ENCODE data around the gene LRIG1. TPM values are rescaled to one million over a fixed set of nuclear protein-coding genes. Genes with fewer than 3 reads are reported as not detected.

The LRIG1 gene
- total RNA-seq, 2 experiments from 2014 or later = 14.7 to 17.1 TPM

- ChIA-PET POLR2A (no interaction called here), CTCF (no interaction called here)
- H3K4me1 Mint-ChIP-seq (ENCODE audit: low read depth) = peaks cover 62% of the 10 kb centered on the region
- ATAC-seq (no peak), DNase-seq (no peak)
- H3K27ac Mint-ChIP-seq = no peak overlapping the region
- no peaks in the 10 kb centered on the region for H3K27me3 Mint-ChIP-seq (ENCODE audit: low read depth)
- H3K36me3 Mint-ChIP-seq (ENCODE audit: low read depth) = peaks cover 11% of the 10 kb centered on the region
- H3K9me3 Mint-ChIP-seq (ENCODE audit: insufficient read depth) = peaks cover 11% of the 10 kb centered on the region
- H3K4me3 Mint-ChIP-seq = no peak overlapping the region
Measured at GRCh38 chr3:66476852-66477381, 23.9 kb downstream of the LRIG1 start.

- ChIA-PET POLR2A (no interaction called here), CTCF (interaction anchor here (1.1 kb wide), 1 partner anchor 16 kb away, joined by 5 read pairs; no protein-coding TSS in a partner anchor)
- H3K4me1 Mint-ChIP-seq (ENCODE audit: low read depth) = peaks cover 53% of the 10 kb centered on the region
- no peak for ATAC-seq
- H3K27ac Mint-ChIP-seq = no peak overlapping the region
- H3K4me3 Mint-ChIP-seq = no peak overlapping the region
- no peaks in the 10 kb centered on the region for H3K27me3 Mint-ChIP-seq (ENCODE audit: low read depth)
- no peak for DNase-seq
- peaks cover 11% of the 10 kb centered on the region for H3K9me3 Mint-ChIP-seq (ENCODE audit: insufficient read depth)
- H3K36me3 Mint-ChIP-seq (ENCODE audit: low read depth) = peaks cover 11% of the 10 kb centered on the region
Measured at GRCh38 chr3:66475386-66476020, 25.3 kb downstream of the LRIG1 start.

GRCh38 chr3:66473692-66474091, 27.1 kb downstream of the LRIG1 start:
- Mint-ChIP-seq H3K36me3 (ENCODE audit: low read depth) (peaks cover 6% of the 10 kb centered on the region), H3K27ac (peak overlapping the region; percentile 65), H3K9me3 (ENCODE audit: insufficient read depth) (no peaks in the 10 kb centered on the region), H3K4me3 (peak overlapping the region; percentile 55), H3K4me1 (ENCODE audit: low read depth) (peaks cover 50% of the 10 kb centered on the region), H3K27me3 (ENCODE audit: low read depth) (no peaks in the 10 kb centered on the region)
- DNase-seq = no peak
- CTCF ChIA-PET = interaction anchor here (1.4 to 2.5 kb wide), 4 partner anchors 7 to 66 kb away, joined by 6 to 17 read pairs (median 6); no protein-coding TSS in a partner anchor
- POLR2A ChIA-PET = interaction anchor here (1.0 kb wide), 2 partner anchors 10 to 17 kb away, joined by 3 to 5 read pairs; no protein-coding TSS in a partner anchor
- ATAC-seq = no peak

- Mint-ChIP-seq H3K36me3 (ENCODE audit: low read depth) (peaks cover 6% of the 10 kb centered on the region), H3K27ac (peak overlapping the region; percentile 65), H3K4me1 (ENCODE audit: low read depth) (peaks cover 48% of the 10 kb centered on the region), H3K9me3 (ENCODE audit: insufficient read depth) (no peaks in the 10 kb centered on the region), H3K27me3 (ENCODE audit: low read depth) (no peaks in the 10 kb centered on the region), H3K4me3 (peak overlapping the region; percentile 55)
- ATAC-seq (no peak), DNase-seq (no peak)
- ChIA-PET CTCF (interaction anchor here (1.4 to 2.5 kb wide), 4 partner anchors 8 to 65 kb away, joined by 6 to 17 read pairs (median 6); no protein-coding TSS in a partner anchor), POLR2A (interaction anchor here (1.0 kb wide), 2 partner anchors 11 to 17 kb away, joined by 3 to 5 read pairs; no protein-coding TSS in a partner anchor)
Measured at GRCh38 chr3:66473181-66473580, 27.6 kb downstream of the LRIG1 start.

GRCh38 chr3:66472313-66473134, 28.3 kb downstream of the LRIG1 start:
- Mint-ChIP-seq H3K27ac (peak overlapping the region; percentile 83), H3K27me3 (ENCODE audit: low read depth) (no peaks in the 10 kb centered on the region), H3K4me1 (ENCODE audit: low read depth) (peaks cover 44% of the 10 kb centered on the region), H3K4me3 (peak overlapping the region; percentile 55), H3K9me3 (ENCODE audit: insufficient read depth) (no peaks in the 10 kb centered on the region), H3K36me3 (ENCODE audit: low read depth) (peaks cover 6% of the 10 kb centered on the region)
- ATAC-seq (peak; percentile 61), DNase-seq (peak; percentile 24)
- ChIA-PET CTCF (interaction anchor here (1.4 to 2.5 kb wide), 4 partner anchors 9 to 65 kb away, joined by 6 to 17 read pairs (median 6); no protein-coding TSS in a partner anchor), POLR2A (interaction anchor here (1.0 to 1.2 kb wide), 3 partner anchors 11 to 18 kb away, joined by 3 to 5 read pairs (median 3); no protein-coding TSS in a partner anchor)

GRCh38 chr3:66470956-66471686, 29.7 kb downstream of the LRIG1 start:
- Mint-ChIP-seq H3K4me1 (ENCODE audit: low read depth) (peaks cover 42% of the 10 kb centered on the region), H3K4me3 (no peak overlapping the region), H3K27ac (no peak overlapping the region), H3K9me3 (ENCODE audit: insufficient read depth) (no peaks in the 10 kb centered on the region), H3K27me3 (ENCODE audit: low read depth) (no peaks in the 10 kb centered on the region), H3K36me3 (ENCODE audit: low read depth) (peaks cover 6% of the 10 kb centered on the region)
- CTCF ChIA-PET = interaction anchor here (0.6 to 2.5 kb wide), 3 partner anchors 10 to 63 kb away, joined by 3 to 7 read pairs (median 3); no protein-coding TSS in a partner anchor
- POLR2A ChIA-PET = interaction anchor here (0.9 to 1.5 kb wide), 5 partner anchors 11 to 28 kb away, joined by 3 to 6 read pairs (median 3); no protein-coding TSS in a partner anchor
- DNase-seq (no peak), ATAC-seq (no peak)

- peaks cover 42% of the 10 kb centered on the region for H3K4me1 Mint-ChIP-seq (ENCODE audit: low read depth)
- DNase-seq (no peak), ATAC-seq (no peak)
- CTCF ChIA-PET = interaction anchor here (2.4 to 3.4 kb wide), 2 partner anchors 20 to 62 kb away, joined by 7 to 24 read pairs; no protein-coding TSS in a partner anchor
- H3K9me3 Mint-ChIP-seq (ENCODE audit: insufficient read depth) = no peaks in the 10 kb centered on the region
- H3K27ac Mint-ChIP-seq = no peak overlapping the region
- POLR2A ChIA-PET = interaction anchor here (0.9 to 1.5 kb wide), 4 partner anchors 12 to 29 kb away, joined by 3 to 6 read pairs (median 3); no protein-coding TSS in a partner anchor
- H3K36me3 Mint-ChIP-seq (ENCODE audit: low read depth) = peaks cover 8% of the 10 kb centered on the region
- no peaks in the 10 kb centered on the region for H3K27me3 Mint-ChIP-seq (ENCODE audit: low read depth)
- H3K4me3 Mint-ChIP-seq = no peak overlapping the region
Measured at GRCh38 chr3:66470285-66470684, 30.5 kb downstream of the LRIG1 start.

GRCh38 chr3:66469220-66469640, 31.6 kb downstream of the LRIG1 start:
- ChIA-PET POLR2A (interaction anchor here (0.9 to 1.5 kb wide), 3 partner anchors 12 to 64 kb away, joined by 3 to 6 read pairs (median 3); no protein-coding TSS in a partner anchor), CTCF (interaction anchor here (0.5 to 3.4 kb wide), 11 partner anchors 10 to 215 kb away, joined by 3 to 24 read pairs (median 4); no protein-coding TSS in a partner anchor)
- Mint-ChIP-seq H3K27me3 (ENCODE audit: low read depth) (no peaks in the 10 kb centered on the region), H3K36me3 (ENCODE audit: low read depth) (peaks cover 8% of the 10 kb centered on the region), H3K4me1 (ENCODE audit: low read depth) (peaks cover 42% of the 10 kb centered on the region), H3K9me3 (ENCODE audit: insufficient read depth) (no peaks in the 10 kb centered on the region), H3K4me3 (no peak overlapping the region), H3K27ac (no peak overlapping the region)
- DNase-seq = no peak
- ATAC-seq = peak; percentile 37

GRCh38 chr3:66467996-66468735, 32.7 kb downstream of the LRIG1 start:
- DNase-seq (no peak), ATAC-seq (no peak)
- H3K36me3 Mint-ChIP-seq (ENCODE audit: low read depth) = peaks cover 8% of the 10 kb centered on the region
- CTCF ChIA-PET = interaction anchor here (0.8 to 3.4 kb wide), 9 partner anchors 11 to 354 kb away, joined by 3 to 24 read pairs (median 6); no protein-coding TSS in a partner anchor
- H3K9me3 Mint-ChIP-seq (ENCODE audit: insufficient read depth) = no peaks in the 10 kb centered on the region
- no peak overlapping the region for H3K4me3 Mint-ChIP-seq
- POLR2A ChIA-PET = interaction anchor here (1.3 to 1.5 kb wide), 2 partner anchors 13 to 18 kb away, joined by 3 to 6 read pairs; no protein-coding TSS in a partner anchor
- H3K27me3 Mint-ChIP-seq (ENCODE audit: low read depth) = no peaks in the 10 kb centered on the region
- no peak overlapping the region for H3K27ac Mint-ChIP-seq
- peaks cover 35% of the 10 kb centered on the region for H3K4me1 Mint-ChIP-seq (ENCODE audit: low read depth)

- POLR2A ChIA-PET = no interaction called here
- no peaks in the 10 kb centered on the region for H3K27me3 Mint-ChIP-seq (ENCODE audit: low read depth)
- no peak overlapping the region for H3K27ac Mint-ChIP-seq
- no peak overlapping the region for H3K4me3 Mint-ChIP-seq
- H3K9me3 Mint-ChIP-seq (ENCODE audit: insufficient read depth) = no peaks in the 10 kb centered on the region
- ATAC-seq = no peak
- CTCF ChIA-PET = interaction anchor here (0.6 to 3.4 kb wide), 4 partner anchors 24 to 356 kb away, joined by 3 to 24 read pairs (median 4); partner anchors contain the start of gene LRIG1
- no peak for DNase-seq
- H3K4me1 Mint-ChIP-seq (ENCODE audit: low read depth) = peaks cover 25% of the 10 kb centered on the region
- peaks cover 14% of the 10 kb centered on the region for H3K36me3 Mint-ChIP-seq (ENCODE audit: low read depth)
Measured at GRCh38 chr3:66466606-66467270, 34.1 kb downstream of the LRIG1 start.
